Type B pancreatic cell (in vitro differentiated cells): ENCODE results near the gene SGCA. TPM values are rescaled to one million over a fixed set of nuclear protein-coding genes. Genes with fewer than 3 reads are reported as not detected.

Experiments used
- DNase-seq: peaks from one replicate; pipeline ENCODE4 v3.0.0; 2021; ENCODE audit warnings: mixed read lengths; ENCODE audit not compliant: unreplicated experiment; ENCODE audit errors: extremely low spot score
- H3K27ac Mint-ChIP-seq: 2 replicates; pipeline ENCODE4 v1.8.0; 2021; ENCODE audit warnings: mild to moderate bottlenecking, mixed read lengths
- H3K27me3 Mint-ChIP-seq: 2 replicates; pipeline ENCODE4 v1.8.0; 2021; ENCODE audit warnings: mixed read lengths
- H3K36me3 Mint-ChIP-seq: 2 replicates; pipeline ENCODE4 v1.8.0; 2021; ENCODE audit warnings: mixed read lengths
- H3K4me1 Mint-ChIP-seq: one replicate; pipeline ENCODE4 v1.8.0; 2021; ENCODE audit warnings: mixed read lengths; ENCODE audit not compliant: unreplicated experiment
- H3K4me3 Mint-ChIP-seq: 2 replicates; pipeline ENCODE4 v1.8.0; 2021; ENCODE audit warnings: mild to moderate bottlenecking, mixed read lengths
- H3K9me3 Mint-ChIP-seq: 2 replicates; pipeline ENCODE4 v1.8.0; 2021; ENCODE audit warnings: mixed read lengths
- total RNA-seq: library from RNA; stranded (reverse); gene quantifications from 2 replicates; pipeline ENCODE4 v1.2.1, GENCODE V29; 2021; ENCODE audit warnings: low replicate concordance
- TF ChIP-seq, protein P1 (sequence below): fragments of 200-600 bp; sonication (generic); conservative IDR thresholded peaks from 2 replicates; pipeline ENCODE4 v1.5.0; 2021; ENCODE audit warnings: antibody characterized with exemption, mild to moderate bottlenecking

Gene SGCA
- total RNA-seq, 1 donor from 2014 or later = 0.72 TPM

DNA sequence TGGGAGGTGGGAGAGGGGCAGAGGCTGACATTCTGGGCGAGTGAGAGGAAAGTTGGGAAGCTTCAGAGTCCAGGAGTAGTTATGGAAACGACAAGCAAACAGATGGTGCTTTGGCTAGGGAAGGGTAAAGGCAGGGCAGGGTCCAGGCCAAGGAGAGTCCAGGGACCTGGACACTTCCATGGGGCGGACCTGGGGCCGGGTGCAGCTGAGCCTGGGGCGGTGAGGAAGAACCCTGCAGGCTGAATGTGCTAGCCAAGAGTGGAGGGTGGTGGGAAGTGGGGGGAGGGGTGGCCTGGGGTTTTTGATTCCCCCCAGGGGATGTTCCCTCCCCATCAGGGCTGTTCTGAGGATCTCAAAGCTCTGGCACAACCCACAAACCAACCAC, 18.0 kb upstream of the SGCA start:
- no peaks in the 10 kb centered on the region for H3K9me3 Mint-ChIP-seq
- no peaks in the 10 kb centered on the region for H3K27me3 Mint-ChIP-seq
- TF ChIP-seq, protein P1, sequence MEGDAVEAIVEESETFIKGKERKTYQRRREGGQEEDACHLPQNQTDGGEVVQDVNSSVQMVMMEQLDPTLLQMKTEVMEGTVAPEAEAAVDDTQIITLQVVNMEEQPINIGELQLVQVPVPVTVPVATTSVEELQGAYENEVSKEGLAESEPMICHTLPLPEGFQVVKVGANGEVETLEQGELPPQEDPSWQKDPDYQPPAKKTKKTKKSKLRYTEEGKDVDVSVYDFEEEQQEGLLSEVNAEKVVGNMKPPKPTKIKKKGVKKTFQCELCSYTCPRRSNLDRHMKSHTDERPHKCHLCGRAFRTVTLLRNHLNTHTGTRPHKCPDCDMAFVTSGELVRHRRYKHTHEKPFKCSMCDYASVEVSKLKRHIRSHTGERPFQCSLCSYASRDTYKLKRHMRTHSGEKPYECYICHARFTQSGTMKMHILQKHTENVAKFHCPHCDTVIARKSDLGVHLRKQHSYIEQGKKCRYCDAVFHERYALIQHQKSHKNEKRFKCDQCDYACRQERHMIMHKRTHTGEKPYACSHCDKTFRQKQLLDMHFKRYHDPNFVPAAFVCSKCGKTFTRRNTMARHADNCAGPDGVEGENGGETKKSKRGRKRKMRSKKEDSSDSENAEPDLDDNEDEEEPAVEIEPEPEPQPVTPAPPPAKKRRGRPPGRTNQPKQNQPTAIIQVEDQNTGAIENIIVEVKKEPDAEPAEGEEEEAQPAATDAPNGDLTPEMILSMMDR = no peak
- no peak for DNase-seq
- peaks cover 26% of the 10 kb centered on the region for H3K4me1 Mint-ChIP-seq
- peaks cover 9% of the 10 kb centered on the region for H3K36me3 Mint-ChIP-seq
- peak overlapping the region; percentile 88 for H3K4me3 Mint-ChIP-seq
- peak overlapping the region; percentile 59 for H3K27ac Mint-ChIP-seq

DNA sequence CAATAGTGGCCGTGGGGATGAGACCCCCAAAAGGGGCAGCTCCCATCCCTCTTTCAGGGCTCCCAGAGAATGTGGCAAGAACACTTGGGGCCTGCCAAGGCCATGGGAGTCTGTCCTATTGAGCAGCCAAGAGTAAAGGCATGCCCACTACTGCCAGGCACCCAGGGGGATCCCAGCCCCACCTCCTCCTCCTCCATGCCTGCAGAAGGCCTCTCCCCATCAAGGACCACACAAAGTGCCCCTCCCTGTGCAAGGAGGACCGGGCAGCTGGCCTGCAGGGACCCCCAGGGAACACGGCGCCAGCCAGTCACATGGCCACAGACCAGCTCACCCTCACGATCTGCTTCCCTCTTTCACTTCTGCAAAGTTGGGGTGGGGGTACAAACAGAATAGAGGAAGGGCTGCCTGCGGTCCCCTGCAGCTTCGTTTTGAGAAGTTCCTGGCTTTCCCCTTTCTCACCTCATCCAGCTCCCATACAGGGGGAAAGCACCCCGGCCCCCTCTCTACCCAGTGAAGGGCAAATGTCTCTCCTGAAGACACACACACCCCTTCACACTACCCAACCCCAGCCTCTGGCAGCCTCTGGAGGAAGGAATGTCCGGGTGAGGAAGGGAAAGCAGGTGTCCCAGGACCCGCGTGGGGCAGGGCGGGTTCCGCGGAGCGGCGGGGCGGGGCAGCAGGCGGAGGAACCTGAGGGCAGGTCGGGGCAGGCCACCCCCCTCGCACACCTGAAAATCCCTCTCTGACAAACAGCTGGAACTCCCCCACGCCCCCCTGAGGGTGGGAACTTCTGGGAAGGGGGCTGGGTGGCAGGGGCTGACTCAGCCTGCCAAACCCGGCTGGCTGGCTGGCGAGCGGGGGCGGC, 17.3 kb upstream of the SGCA start:
- peak overlapping the region; percentile 87 for H3K27ac Mint-ChIP-seq
- peak overlapping the region; percentile 88 for H3K4me3 Mint-ChIP-seq
- no peak for DNase-seq
- peaks cover 6% of the 10 kb centered on the region for H3K36me3 Mint-ChIP-seq
- H3K9me3 Mint-ChIP-seq = no peaks in the 10 kb centered on the region
- peaks cover 23% of the 10 kb centered on the region for H3K4me1 Mint-ChIP-seq
- TF ChIP-seq, protein P1 = no peak
- H3K27me3 Mint-ChIP-seq = no peaks in the 10 kb centered on the region

DNA sequence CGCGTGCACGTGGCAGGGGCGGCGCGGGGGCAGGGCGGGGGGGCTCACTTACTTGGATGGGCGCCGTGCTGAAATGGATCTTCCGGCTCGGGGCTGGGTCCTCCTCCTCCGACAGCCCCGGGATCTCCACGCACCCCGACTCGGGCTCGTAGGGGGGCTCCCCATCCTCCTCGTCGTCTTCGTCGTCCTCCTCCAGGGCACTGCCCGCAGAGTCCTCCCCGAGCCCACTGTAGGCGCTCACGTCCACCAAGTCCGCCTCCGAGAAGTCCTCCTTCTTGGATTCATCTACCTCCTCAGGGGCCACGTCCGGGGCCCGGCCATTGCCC, 16.8 kb upstream of the SGCA start:
- peak overlapping the region; percentile 88 for H3K4me3 Mint-ChIP-seq
- peaks cover 23% of the 10 kb centered on the region for H3K4me1 Mint-ChIP-seq
- TF ChIP-seq, protein P1 = no peak
- no peaks in the 10 kb centered on the region for H3K9me3 Mint-ChIP-seq
- DNase-seq = no peak
- peaks cover 6% of the 10 kb centered on the region for H3K36me3 Mint-ChIP-seq
- H3K27ac Mint-ChIP-seq = no peak overlapping the region
- no peaks in the 10 kb centered on the region for H3K27me3 Mint-ChIP-seq

DNA sequence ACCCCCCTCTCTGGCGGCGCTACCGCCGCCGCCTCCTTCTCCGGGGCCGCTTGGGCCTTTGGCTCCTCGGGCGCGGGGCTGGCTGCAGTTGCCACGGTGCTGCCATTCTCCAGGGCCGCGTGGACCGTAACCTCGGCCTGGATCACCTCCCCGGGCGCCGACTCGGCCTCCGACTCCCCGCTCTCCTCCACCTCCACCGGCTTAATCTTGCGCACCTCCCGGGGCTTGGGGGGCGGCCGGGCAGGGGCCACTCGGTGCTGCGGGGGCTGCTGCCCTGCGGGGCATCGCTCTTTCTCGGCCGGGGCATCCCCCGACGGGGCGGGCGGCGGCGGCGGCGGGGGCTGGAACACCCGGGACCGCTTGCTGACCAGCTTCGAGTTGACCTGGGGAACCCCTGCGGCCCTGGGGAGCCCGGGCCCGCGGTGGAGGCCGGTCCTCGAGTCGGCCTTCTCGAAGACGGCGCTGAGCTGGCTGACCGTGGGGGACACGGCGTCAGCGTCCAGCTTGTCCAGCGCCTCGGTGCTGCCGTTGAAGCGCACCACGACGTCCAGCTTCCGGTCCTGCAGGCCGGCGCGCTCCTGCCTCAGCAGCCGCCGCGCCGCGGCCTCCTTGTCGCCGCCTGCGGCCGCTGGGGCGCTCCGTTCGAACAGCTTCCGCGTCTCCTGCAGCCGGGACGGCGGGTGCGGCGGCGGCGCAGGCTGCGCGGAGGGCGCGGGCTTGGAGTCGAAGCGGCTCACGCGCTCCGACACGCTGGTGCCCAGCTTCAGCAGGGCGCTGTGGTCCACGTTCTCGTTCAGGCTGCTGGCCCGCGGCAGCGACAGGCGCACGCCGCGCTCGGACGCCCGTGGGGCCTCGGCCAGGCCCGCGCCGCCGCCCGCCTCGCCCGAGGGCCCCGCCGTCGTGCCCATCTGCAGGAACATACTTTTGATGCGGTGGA, 16.1 kb upstream of the SGCA start:
- Mint-ChIP-seq H3K4me3 (peak overlapping the region; percentile 88), H3K4me1 (peaks cover 23% of the 10 kb centered on the region), H3K27me3 (no peaks in the 10 kb centered on the region), H3K27ac (no peak overlapping the region), H3K9me3 (no peaks in the 10 kb centered on the region), H3K36me3 (no peaks in the 10 kb centered on the region)
- TF ChIP-seq, protein P1 = peak; percentile 21
- no peak for DNase-seq

DNA sequence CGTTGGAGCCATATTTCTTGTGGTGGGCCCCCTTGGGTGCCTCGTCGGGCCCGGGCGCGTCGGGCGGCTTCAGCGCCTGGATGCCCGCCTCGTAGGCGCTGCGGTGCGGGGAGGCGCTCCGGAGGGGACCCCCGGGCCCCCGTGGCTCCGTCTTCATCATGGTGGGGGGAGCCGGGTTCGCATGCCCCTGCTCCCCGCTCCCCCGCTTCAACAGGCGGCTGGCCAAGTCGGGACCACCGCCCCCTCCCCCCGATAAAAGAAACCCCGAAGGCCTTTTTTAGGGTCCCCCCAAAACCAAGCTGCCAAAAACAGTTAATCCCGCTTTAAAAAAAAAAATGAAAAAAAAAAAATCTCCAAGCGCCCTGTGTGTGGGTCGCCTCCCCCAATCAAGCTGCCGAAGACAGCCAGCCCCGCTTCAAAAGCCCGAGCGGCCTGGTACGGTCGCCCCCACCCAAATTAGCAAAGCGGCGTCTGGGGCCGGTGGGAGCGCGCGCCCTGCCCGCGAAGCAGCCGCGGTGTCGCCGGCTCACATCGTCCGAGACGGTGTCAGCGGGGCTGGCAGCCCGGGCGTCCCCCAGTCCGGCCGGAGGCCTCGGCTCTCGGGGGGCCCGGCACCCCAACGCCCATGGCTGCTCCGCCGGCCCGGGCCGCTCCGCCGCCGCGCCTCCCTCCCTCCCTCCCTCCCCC, 15.3 kb upstream of the SGCA start, which contains the start of gene PPP1R9B:
PPP1R9B (minus strand) TSS at position 324 of the 687 bp plus-strand sequence; CDS start at position 160, 164 bp downstream.
- TF ChIP-seq, protein P1 = no peak
- H3K36me3 Mint-ChIP-seq = no peaks in the 10 kb centered on the region
- peak within 1 kb of the TSS; percentile 89 for H3K27ac Mint-ChIP-seq
- H3K4me3 Mint-ChIP-seq = peak within 1 kb of the TSS; percentile 95
- no peak for DNase-seq
- H3K27me3 Mint-ChIP-seq = no peaks in the 10 kb centered on the region
- peaks cover 28% of the 10 kb centered on the region for H3K4me1 Mint-ChIP-seq
- H3K9me3 Mint-ChIP-seq = no peaks in the 10 kb centered on the region
